Measurements from ENCODE around the gene MGAT4C.

MGAT4C gene

GRCh38 chr12:86006727-86007126 is 249.5 kb downstream of the MGAT4C start:
- no peaks in the 10 kb centered on the region for H3K27me3 ChIP-seq (ENCODE audit: control insufficient read depth, insufficient read depth, low read length, poor library complexity, severe bottlenecking)
- no peak overlapping the region for H3K4me3 ChIP-seq (ENCODE audit: insufficient read depth, low read depth, low read length)
- H3K27ac ChIP-seq (ENCODE audit: insufficient read depth, low read depth, low read length, poor library complexity, severe bottlenecking) = no peak overlapping the region
- H3K9me3 ChIP-seq (ENCODE audit: control insufficient read depth, low read length) = no peaks in the 10 kb centered on the region
- no peaks in the 10 kb centered on the region for H3K36me3 ChIP-seq (ENCODE audit: control insufficient read depth, insufficient read depth, low read length)
- no peaks in the 10 kb centered on the region for H3K4me1 ChIP-seq (ENCODE audit: control insufficient read depth, insufficient read depth, low read length)

- WGBS, 2 experiments = 88 to 93% methylated on average over 2 of the region's 2 CpGs
- no peaks in the 10 kb centered on the region for H3K36me3 ChIP-seq (ENCODE audit: control insufficient read depth, insufficient read depth, low read length)
- no peaks in the 10 kb centered on the region for H3K27me3 ChIP-seq (ENCODE audit: control insufficient read depth, insufficient read depth, low read length, poor library complexity, severe bottlenecking)
- no peaks in the 10 kb centered on the region for H3K4me1 ChIP-seq (ENCODE audit: control insufficient read depth, insufficient read depth, low read length)
- no peak overlapping the region for H3K4me3 ChIP-seq (ENCODE audit: insufficient read depth, low read depth, low read length)
- no peak overlapping the region for H3K27ac ChIP-seq (ENCODE audit: insufficient read depth, low read depth, low read length, poor library complexity, severe bottlenecking)
- H3K9me3 ChIP-seq (ENCODE audit: control insufficient read depth, low read length) = no peaks in the 10 kb centered on the region
Measured at GRCh38 chr12:85998074-85998473, 258.1 kb downstream of the MGAT4C start.

- H3K4me1 ChIP-seq (ENCODE audit: control insufficient read depth, insufficient read depth, low read length) = no peaks in the 10 kb centered on the region
- 94 to 100% methylated on average over 1 to 2 of the region's 3 CpGs for WGBS, 2 experiments
- no peaks in the 10 kb centered on the region for H3K36me3 ChIP-seq (ENCODE audit: control insufficient read depth, insufficient read depth, low read length)
- no peaks in the 10 kb centered on the region for H3K9me3 ChIP-seq (ENCODE audit: control insufficient read depth, low read length)
- no peak overlapping the region for H3K27ac ChIP-seq (ENCODE audit: insufficient read depth, low read depth, low read length, poor library complexity, severe bottlenecking)
- H3K4me3 ChIP-seq (ENCODE audit: insufficient read depth, low read depth, low read length) = no peak overlapping the region
- no peaks in the 10 kb centered on the region for H3K27me3 ChIP-seq (ENCODE audit: control insufficient read depth, insufficient read depth, low read length, poor library complexity, severe bottlenecking)
Measured at GRCh38 chr12:85996280-85996679, 259.9 kb downstream of the MGAT4C start.

- H3K4me1 ChIP-seq (ENCODE audit: control insufficient read depth, insufficient read depth, low read length) = no peaks in the 10 kb centered on the region
- H3K27ac ChIP-seq (ENCODE audit: insufficient read depth, low read depth, low read length, poor library complexity, severe bottlenecking) = no peak overlapping the region
- no peaks in the 10 kb centered on the region for H3K27me3 ChIP-seq (ENCODE audit: control insufficient read depth, insufficient read depth, low read length, poor library complexity, severe bottlenecking)
- no peaks in the 10 kb centered on the region for H3K9me3 ChIP-seq (ENCODE audit: control insufficient read depth, low read length)
- H3K36me3 ChIP-seq (ENCODE audit: control insufficient read depth, insufficient read depth, low read length) = no peaks in the 10 kb centered on the region
- H3K4me3 ChIP-seq (ENCODE audit: insufficient read depth, low read depth, low read length) = no peak overlapping the region
- 92 to 95% methylated on average over 4 of the region's 4 CpGs for WGBS, 2 experiments
Measured at GRCh38 chr12:85993746-85994145, 262.4 kb downstream of the MGAT4C start.

GRCh38 chr12:85985996-85986395 is 270.2 kb downstream of the MGAT4C start:
- Histone ChIP-seq H3K4me3 (ENCODE audit: insufficient read depth, low read depth, low read length) (no peak overlapping the region), H3K4me1 (ENCODE audit: control insufficient read depth, insufficient read depth, low read length) (no peaks in the 10 kb centered on the region), H3K27ac (ENCODE audit: insufficient read depth, low read depth, low read length, poor library complexity, severe bottlenecking) (no peak overlapping the region), H3K9me3 (ENCODE audit: control insufficient read depth, low read length) (no peaks in the 10 kb centered on the region), H3K36me3 (ENCODE audit: control insufficient read depth, insufficient read depth, low read length) (no peaks in the 10 kb centered on the region), H3K27me3 (ENCODE audit: control insufficient read depth, insufficient read depth, low read length, poor library complexity, severe bottlenecking) (no peaks in the 10 kb centered on the region)

- no peaks in the 10 kb centered on the region for H3K27me3 ChIP-seq (ENCODE audit: control insufficient read depth, insufficient read depth, low read length, poor library complexity, severe bottlenecking)
- 90 to 98% methylated on average over 4 to 5 of the region's 5 CpGs for WGBS, 2 experiments
- no peak overlapping the region for H3K4me3 ChIP-seq (ENCODE audit: insufficient read depth, low read depth, low read length)
- no peak overlapping the region for H3K27ac ChIP-seq (ENCODE audit: insufficient read depth, low read depth, low read length, poor library complexity, severe bottlenecking)
- H3K9me3 ChIP-seq (ENCODE audit: control insufficient read depth, low read length) = no peaks in the 10 kb centered on the region
- H3K4me1 ChIP-seq (ENCODE audit: control insufficient read depth, insufficient read depth, low read length) = no peaks in the 10 kb centered on the region
- no peaks in the 10 kb centered on the region for H3K36me3 ChIP-seq (ENCODE audit: control insufficient read depth, insufficient read depth, low read length)
Measured at GRCh38 chr12:85983601-85984000, 272.6 kb downstream of the MGAT4C start.

- H3K9me3 ChIP-seq (ENCODE audit: control insufficient read depth, low read length) = no peaks in the 10 kb centered on the region
- H3K4me3 ChIP-seq (ENCODE audit: insufficient read depth, low read depth, low read length) = no peak overlapping the region
- 84 to 100% methylated on average over 3 to 4 of the region's 4 CpGs for WGBS, 2 experiments
- no peaks in the 10 kb centered on the region for H3K27me3 ChIP-seq (ENCODE audit: control insufficient read depth, insufficient read depth, low read length, poor library complexity, severe bottlenecking)
- no peaks in the 10 kb centered on the region for H3K36me3 ChIP-seq (ENCODE audit: control insufficient read depth, insufficient read depth, low read length)
- no peaks in the 10 kb centered on the region for H3K4me1 ChIP-seq (ENCODE audit: control insufficient read depth, insufficient read depth, low read length)
- no peak overlapping the region for H3K27ac ChIP-seq (ENCODE audit: insufficient read depth, low read depth, low read length, poor library complexity, severe bottlenecking)
Measured at GRCh38 chr12:85979641-85980040, 276.6 kb downstream of the MGAT4C start.

GRCh38 chr12:85975716-85976115 is 280.5 kb downstream of the MGAT4C start:
- no peaks in the 10 kb centered on the region for H3K36me3 ChIP-seq (ENCODE audit: control insufficient read depth, insufficient read depth, low read length)
- no CpG with 5 or more reads among the region's 1 CpG for WGBS, 2 experiments
- H3K4me1 ChIP-seq (ENCODE audit: control insufficient read depth, insufficient read depth, low read length) = no peaks in the 10 kb centered on the region
- H3K9me3 ChIP-seq (ENCODE audit: control insufficient read depth, low read length) = no peaks in the 10 kb centered on the region
- H3K4me3 ChIP-seq (ENCODE audit: insufficient read depth, low read depth, low read length) = no peak overlapping the region
- no peaks in the 10 kb centered on the region for H3K27me3 ChIP-seq (ENCODE audit: control insufficient read depth, insufficient read depth, low read length, poor library complexity, severe bottlenecking)
- no peak overlapping the region for H3K27ac ChIP-seq (ENCODE audit: insufficient read depth, low read depth, low read length, poor library complexity, severe bottlenecking)

GRCh38 chr12:85971800-85972199 is 284.4 kb downstream of the MGAT4C start:
- Histone ChIP-seq H3K27me3 (ENCODE audit: control insufficient read depth, insufficient read depth, low read length, poor library complexity, severe bottlenecking) (no peaks in the 10 kb centered on the region), H3K4me1 (ENCODE audit: control insufficient read depth, insufficient read depth, low read length) (no peaks in the 10 kb centered on the region), H3K27ac (ENCODE audit: insufficient read depth, low read depth, low read length, poor library complexity, severe bottlenecking) (no peak overlapping the region), H3K4me3 (ENCODE audit: insufficient read depth, low read depth, low read length) (no peak overlapping the region), H3K36me3 (ENCODE audit: control insufficient read depth, insufficient read depth, low read length) (no peaks in the 10 kb centered on the region), H3K9me3 (ENCODE audit: control insufficient read depth, low read length) (no peaks in the 10 kb centered on the region)

- Histone ChIP-seq H3K9me3 (ENCODE audit: control insufficient read depth, low read length) (no peaks in the 10 kb centered on the region), H3K4me3 (ENCODE audit: insufficient read depth, low read depth, low read length) (no peak overlapping the region), H3K36me3 (ENCODE audit: control insufficient read depth, insufficient read depth, low read length) (no peaks in the 10 kb centered on the region), H3K27ac (ENCODE audit: insufficient read depth, low read depth, low read length, poor library complexity, severe bottlenecking) (no peak overlapping the region), H3K27me3 (ENCODE audit: control insufficient read depth, insufficient read depth, low read length, poor library complexity, severe bottlenecking) (no peaks in the 10 kb centered on the region), H3K4me1 (ENCODE audit: control insufficient read depth, insufficient read depth, low read length) (no peaks in the 10 kb centered on the region)
- 86 to 93% methylated on average over 1 of the region's 1 CpG for WGBS, 2 experiments
Measured at GRCh38 chr12:85968606-85969005, 287.6 kb downstream of the MGAT4C start.

- Histone ChIP-seq H3K9me3 (ENCODE audit: control insufficient read depth, low read length) (no peaks in the 10 kb centered on the region), H3K4me3 (ENCODE audit: insufficient read depth, low read depth, low read length) (no peak overlapping the region)
Measured at GRCh38 chr12:85963326-85963725, 292.9 kb downstream of the MGAT4C start.

More at GRCh38 chr12:85963326-85963725, 292.9 kb downstream of the MGAT4C start:
- Histone ChIP-seq H3K27ac (ENCODE audit: insufficient read depth, low read depth, low read length, poor library complexity, severe bottlenecking) (no peak overlapping the region), H3K27me3 (ENCODE audit: control insufficient read depth, insufficient read depth, low read length, poor library complexity, severe bottlenecking) (no peaks in the 10 kb centered on the region), H3K36me3 (ENCODE audit: control insufficient read depth, insufficient read depth, low read length) (no peaks in the 10 kb centered on the region), H3K4me1 (ENCODE audit: control insufficient read depth, insufficient read depth, low read length) (no peaks in the 10 kb centered on the region)
